ENCODE results near the gene ARF1. TPM values are rescaled to one million over a fixed set of nuclear protein-coding genes. Genes with fewer than 3 reads are reported as not detected.

ARF1 gene
- total and polyA plus RNA-seq, 2 donors (not counting 1 experiment from before 2014, with no cell fraction given) = 193 to 389 TPM

DNA sequence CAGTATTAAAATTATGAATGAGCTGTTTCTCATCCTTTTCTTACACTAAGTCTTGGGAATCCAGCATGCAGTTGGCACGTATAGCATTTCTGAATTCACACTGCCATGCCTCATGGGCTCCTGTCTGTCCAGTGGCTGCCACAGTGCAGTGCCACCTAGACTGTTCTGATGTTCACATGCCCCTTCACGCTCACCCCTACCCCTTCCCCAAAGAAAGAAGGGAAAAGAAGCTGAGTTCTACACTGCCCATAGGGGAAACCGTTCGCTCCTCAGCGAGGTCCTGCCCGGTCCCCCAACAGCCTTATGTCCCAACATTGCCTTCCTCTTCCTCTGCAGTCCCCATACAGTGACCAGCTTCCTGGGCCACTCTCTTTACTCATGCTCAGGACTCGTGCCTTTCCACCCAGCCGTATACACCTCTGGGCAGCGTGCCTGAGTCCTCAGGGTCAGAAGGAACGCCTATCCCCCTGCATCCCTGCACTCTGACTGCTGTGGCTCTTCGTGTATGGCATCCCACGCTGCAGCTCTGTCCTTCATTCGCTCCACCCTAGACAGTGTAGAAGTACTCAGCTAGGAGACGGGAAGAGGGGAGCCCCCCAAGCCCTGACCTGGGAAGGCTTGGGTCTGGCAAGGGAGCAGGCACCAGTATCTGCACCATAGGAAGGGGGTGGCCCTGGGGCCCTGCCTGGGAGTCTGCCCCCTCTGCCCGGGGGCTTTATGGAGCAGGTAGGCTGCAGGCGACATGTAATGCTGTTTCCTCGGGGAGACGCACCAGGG, 24.1 kb upstream of the ARF1 start:
- Histone ChIP-seq H4K20me1 (ENCODE audit: control insufficient read depth, insufficient read depth, low read length, poor library complexity, severe bottlenecking) (no peaks in the 10 kb centered on the region), H2AFZ (ENCODE audit: insufficient read depth, low read depth, low read length, poor library complexity, severe bottlenecking) (peak overlapping the region; percentile 50), H3K27ac (ENCODE audit: low read length in 2 of 2) (no peak overlapping the region), H3K9ac (ENCODE audit: low read length) (no peak overlapping the region), H3K9me3 (ENCODE audit: control extremely low read depth in 1 of 3, control insufficient read depth in 2 of 3, insufficient read depth in 1 of 3, low read length in 2 of 3) (peaks cover 0 to 55% (median 0%) of the 10 kb centered on the region in 3 donors), H3K4me3 (ENCODE audit: control extremely low read depth in 1 of 5, extremely low read depth in 1 of 5, insufficient read depth in 1 of 5, low read depth in 2 of 5, low read length in 4 of 5) (no peak overlapping the region), H3K4me1 (ENCODE audit: control insufficient read depth in 2 of 2, insufficient read depth in 2 of 2, low read length in 2 of 2) (peaks cover 23 to 35% of the 10 kb centered on the region in 2 donors), H3K36me3 (replicated peaks in 1 of 2; ENCODE audit: control extremely low read depth in 1 of 2, control insufficient read depth in 1 of 2, extremely low read depth in 1 of 2, insufficient read depth in 2 of 2, low read length in 1 of 2) (no peaks in the 10 kb centered on the region), H3K79me2 (ENCODE audit: control insufficient read depth, insufficient read depth, low read length) (no peaks in the 10 kb centered on the region), H3K27me3 (replicated peaks in 1 of 4; ENCODE audit: control extremely low read depth in 1 of 4, control insufficient read depth in 3 of 4, insufficient read depth in 4 of 4, low read length in 3 of 4) (peaks cover 0 to 61% (median 43%) of the 10 kb centered on the region in 4 experiments), H3K4me2 (replicated peaks; ENCODE audit: low read depth, low read length, poor library complexity, severe bottlenecking) (peak overlapping the region; percentile 77)
- intact Hi-C loops (cut with micrococcal nuclease) = no loop called here
- H3K4me3 Mint-ChIP-seq = peak overlapping the region; percentile 61
- H3K27me3 Mint-ChIP-seq = peaks cover 25% of the 10 kb centered on the region
- H3K4me1 Mint-ChIP-seq = peaks cover 10% of the 10 kb centered on the region
- no peak overlapping the region for H3K27ac Mint-ChIP-seq
- TF ChIP-seq, protein P1, sequence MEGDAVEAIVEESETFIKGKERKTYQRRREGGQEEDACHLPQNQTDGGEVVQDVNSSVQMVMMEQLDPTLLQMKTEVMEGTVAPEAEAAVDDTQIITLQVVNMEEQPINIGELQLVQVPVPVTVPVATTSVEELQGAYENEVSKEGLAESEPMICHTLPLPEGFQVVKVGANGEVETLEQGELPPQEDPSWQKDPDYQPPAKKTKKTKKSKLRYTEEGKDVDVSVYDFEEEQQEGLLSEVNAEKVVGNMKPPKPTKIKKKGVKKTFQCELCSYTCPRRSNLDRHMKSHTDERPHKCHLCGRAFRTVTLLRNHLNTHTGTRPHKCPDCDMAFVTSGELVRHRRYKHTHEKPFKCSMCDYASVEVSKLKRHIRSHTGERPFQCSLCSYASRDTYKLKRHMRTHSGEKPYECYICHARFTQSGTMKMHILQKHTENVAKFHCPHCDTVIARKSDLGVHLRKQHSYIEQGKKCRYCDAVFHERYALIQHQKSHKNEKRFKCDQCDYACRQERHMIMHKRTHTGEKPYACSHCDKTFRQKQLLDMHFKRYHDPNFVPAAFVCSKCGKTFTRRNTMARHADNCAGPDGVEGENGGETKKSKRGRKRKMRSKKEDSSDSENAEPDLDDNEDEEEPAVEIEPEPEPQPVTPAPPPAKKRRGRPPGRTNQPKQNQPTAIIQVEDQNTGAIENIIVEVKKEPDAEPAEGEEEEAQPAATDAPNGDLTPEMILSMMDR (IDR thresholded peaks at IDR 0.05) = no peak
- TF ChIP-seq EZH2 (IDR thresholded peaks at IDR 0.05; ENCODE audit: borderline replicate concordance, insufficient read depth, low read depth, low read length, poor library complexity, severe bottlenecking) = no peak
- WGBS (ENCODE audit: insufficient coverage) = 56% methylated on average over 16 of the region's 18 CpGs
- ChIA-PET CTCF (no interaction called here), POLR2A (no interaction called here)
- no peak for ATAC-seq (ENCODE audit: low read depth)
- no peaks in the 10 kb centered on the region for H3K9me3 Mint-ChIP-seq (ENCODE audit: insufficient read depth)
- no peak for DNase-seq

Data from B cell (primary cell).